ENCODE measurements around the gene LMTK3.

DNA sequence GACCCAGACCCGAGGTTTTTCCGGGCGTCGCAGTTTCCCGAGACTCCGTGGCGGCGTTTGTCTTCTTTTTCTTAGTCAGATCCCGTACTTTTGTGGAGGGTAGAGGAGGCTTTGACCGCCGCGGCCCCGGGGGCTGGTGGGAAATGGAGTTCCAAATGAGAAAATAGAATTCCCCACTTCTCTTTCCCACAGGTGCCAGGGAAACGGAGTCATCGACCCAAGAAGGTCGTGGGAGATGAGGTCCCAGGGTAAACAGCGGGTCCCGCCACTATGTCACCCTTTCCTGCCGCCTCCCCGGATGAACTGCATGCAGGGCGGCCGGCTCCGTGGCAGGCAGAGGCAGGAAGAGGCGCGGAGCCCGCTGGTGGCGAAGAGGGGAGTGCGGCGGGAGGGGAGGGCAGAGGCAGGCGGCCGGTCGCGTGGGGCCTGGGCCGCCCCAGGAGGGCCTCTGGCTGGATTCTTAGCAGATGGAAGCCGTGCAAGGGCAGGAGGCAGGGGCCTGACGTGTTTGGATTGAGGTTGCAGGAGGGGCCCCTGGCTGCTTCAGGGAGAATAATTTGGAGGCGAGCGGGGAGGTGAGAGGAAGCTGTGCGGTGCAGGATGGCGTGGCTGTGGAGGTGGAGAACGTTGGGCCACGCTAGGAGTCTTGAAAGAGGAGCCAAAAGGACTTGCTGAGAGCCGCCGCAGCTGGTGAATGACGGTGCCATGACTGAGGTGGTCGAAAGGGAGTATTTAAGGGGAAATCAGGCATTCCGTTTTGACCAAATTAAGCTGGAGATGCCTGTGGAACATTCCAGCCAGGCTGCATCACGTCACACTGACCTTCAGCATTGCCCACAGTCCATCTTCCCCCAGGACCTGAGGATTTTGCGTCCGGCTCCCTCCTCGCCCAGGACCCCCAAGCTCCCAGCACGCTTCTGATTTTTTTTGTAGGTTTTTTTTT, 30.8 kb downstream of the LMTK3 start:
- TF ChIP-seq, protein P1, sequence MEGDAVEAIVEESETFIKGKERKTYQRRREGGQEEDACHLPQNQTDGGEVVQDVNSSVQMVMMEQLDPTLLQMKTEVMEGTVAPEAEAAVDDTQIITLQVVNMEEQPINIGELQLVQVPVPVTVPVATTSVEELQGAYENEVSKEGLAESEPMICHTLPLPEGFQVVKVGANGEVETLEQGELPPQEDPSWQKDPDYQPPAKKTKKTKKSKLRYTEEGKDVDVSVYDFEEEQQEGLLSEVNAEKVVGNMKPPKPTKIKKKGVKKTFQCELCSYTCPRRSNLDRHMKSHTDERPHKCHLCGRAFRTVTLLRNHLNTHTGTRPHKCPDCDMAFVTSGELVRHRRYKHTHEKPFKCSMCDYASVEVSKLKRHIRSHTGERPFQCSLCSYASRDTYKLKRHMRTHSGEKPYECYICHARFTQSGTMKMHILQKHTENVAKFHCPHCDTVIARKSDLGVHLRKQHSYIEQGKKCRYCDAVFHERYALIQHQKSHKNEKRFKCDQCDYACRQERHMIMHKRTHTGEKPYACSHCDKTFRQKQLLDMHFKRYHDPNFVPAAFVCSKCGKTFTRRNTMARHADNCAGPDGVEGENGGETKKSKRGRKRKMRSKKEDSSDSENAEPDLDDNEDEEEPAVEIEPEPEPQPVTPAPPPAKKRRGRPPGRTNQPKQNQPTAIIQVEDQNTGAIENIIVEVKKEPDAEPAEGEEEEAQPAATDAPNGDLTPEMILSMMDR (IDR thresholded peaks at IDR 0.05): no peak
- TF ChIP-seq FOXJ3 (CRISPR knock-in tag; IDR thresholded peaks at IDR 0.05; ENCODE audit: borderline replicate concordance) (no peak), GABPB1 (CRISPR knock-in tag; IDR thresholded peaks at IDR 0.05) (no peak)

All from WTC11 (cell line).